ENCODE results near the gene PEBP1.
"Not testable (repeated sequence)": the region's sequence is repeated elsewhere in the genome, so short reads cannot be mapped to it uniquely, and the experiment has no call there.

The PEBP1 gene

GRCh38 chr12:118135788-118136558, at the start of gene PEBP1:
PEBP1 (plus strand) TSS chr12:118136124; CDS start chr12:118136210, 86 bp downstream.
- peak; percentile 95 for DNase-seq

- DNase-seq = no peak
These were observed 46.1 kb upstream of the PEBP1 start for GRCh38 chr12:118089782-118090181.

DNA sequence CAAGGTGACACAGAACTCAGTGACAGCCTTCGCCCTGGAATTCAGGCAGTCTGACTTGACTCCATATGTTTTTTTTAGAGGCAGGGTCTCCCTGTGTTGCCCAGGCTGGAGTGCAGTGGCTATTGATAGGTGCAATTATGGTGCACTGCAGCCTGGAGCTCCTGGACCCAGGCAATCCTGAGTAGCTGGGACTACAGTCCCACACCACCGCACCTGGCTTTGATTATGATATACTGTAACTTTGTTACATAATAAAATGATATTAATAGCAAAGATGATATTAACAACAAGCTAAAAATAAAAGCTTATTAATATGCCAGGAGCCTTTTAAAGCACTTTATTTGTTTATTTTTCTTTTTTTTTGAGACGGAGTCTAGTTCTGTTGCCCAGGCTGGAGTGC, 41.9 kb upstream of the PEBP1 start:
- no peak for DNase-seq

DNA sequence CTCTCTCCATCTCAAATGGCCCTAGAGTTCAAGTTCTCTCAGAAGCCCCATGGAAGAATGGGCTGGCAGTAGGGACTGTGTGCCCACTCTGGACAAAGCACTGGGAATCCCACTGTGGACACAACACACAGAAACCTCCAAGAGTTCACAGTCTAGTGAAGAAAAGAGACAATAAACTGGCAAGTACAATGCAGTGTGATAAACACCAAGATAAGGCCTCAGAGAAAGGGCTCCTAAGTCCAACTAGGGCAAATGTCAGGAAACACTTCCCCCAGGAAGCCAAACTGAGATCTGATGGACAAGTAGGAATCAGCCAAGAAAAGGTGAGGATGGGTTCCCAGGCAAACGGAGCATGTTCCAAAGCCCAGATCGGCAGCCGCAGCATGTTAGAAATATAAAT, 37.5 kb upstream of the PEBP1 start:
- no peak for DNase-seq

GRCh38 chr12:118098911-118099671, 36.8 kb upstream of the PEBP1 start:
- no peak for DNase-seq

- no peak for DNase-seq
These were observed 34.9 kb upstream of the PEBP1 start for GRCh38 chr12:118101051-118101450.

GRCh38 chr12:118102070-118102469, 33.9 kb upstream of the PEBP1 start:
- DNase-seq = no peak

DNA sequence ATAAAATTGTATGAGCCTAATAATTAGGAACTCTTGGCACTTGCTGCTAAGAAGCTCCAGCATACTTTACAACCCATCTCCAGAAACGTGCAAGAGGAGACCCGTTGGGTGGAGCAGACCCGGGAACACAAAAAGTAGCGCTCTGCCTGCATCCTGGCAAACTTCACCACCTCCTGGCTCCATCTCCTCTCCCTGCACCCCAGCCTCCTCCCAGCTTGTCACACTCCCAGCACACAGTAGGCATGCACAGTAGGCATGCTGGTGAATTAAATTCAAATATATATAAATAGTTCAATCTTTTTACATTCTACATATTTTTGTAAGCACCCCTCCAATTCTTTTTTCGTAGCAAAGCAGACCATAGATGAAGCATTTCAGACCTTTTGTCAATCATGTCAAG, 33.3 kb upstream of the PEBP1 start:
- no peak for DNase-seq

DNA sequence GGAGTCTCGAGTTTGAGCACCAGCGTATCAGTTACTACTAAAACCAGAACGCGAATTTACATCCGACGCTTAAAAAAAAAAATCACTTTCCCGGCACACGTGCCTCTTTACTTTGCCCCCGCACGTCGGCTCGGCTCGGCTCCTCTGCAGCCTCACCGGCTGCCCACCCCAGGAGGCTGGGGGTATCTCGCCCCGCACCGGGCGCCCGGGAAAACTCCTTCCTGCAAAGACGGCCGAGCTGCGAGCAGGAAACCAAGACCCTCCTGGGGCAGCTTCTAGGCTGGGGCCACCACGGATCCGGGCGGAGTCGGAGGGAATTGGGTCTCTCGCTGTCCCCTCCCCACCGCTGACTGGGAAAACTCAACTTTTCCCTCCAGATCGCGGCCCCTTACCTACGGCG, 32.7 kb upstream of the PEBP1 start:
- peak; percentile 7 for DNase-seq

DNA sequence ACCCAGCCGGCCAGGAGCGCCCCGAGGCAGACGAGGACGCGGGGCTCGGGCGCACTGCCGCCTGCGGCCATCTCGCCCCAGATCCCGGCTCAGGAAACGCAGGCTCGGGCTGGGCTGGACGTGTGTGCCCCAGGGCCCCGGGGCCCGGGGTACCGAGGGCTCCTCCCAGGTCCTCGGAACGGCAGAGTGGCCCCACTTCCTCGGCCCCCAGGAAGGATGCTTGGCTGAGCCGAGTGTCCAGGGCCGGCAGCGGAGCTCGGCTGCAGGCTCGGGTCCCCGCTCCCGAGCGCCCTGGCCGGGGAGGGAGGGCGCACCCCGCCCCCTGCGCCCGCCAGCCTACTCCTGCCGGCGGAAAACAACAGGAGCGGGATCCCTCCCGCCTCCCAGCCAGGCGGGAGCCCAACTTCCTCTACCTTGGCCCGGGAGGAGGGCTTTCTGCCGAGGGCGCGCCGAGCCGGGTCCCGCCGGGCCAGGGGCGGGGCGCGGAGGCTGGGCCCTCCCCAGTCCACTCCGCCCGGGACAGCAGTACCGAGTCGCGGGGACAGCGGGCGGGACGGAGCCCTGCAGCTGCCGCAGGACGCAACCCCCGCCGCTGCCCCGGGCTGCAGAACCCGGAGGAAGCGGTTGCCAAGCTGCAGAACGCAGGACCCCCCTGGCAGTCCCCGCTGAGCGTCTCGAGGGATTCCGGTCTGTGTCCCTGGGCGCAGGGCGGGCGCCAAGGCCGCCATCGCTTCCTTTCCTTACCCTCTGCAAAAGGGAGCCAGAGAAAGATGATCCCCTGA, 32.1 kb upstream of the PEBP1 start, which contains the start of gene VSIG10:
VSIG10 (minus strand) TSS at position 411 of the 782 bp plus-strand sequence; CDS start at position 71, 340 bp downstream.
- DNase-seq = peak; percentile 16

DNA sequence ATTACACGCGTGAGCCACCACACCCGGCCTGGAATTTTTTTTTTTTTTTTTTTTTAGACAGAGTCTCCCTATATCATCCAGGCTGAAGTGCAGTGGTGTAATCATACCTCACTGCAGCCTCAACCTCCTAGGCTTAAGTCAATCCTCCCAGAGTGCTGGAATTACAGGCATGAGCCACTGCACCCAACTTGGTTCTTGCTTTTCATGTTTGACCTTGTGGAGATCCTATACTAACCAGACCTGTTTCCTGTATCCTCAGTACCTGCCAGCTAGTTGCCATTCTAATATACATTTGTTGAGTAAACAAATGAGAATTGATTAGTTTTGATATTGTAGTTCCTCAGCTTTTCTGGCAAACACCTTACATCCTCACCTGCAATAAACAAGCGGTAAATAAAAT, 28.9 kb upstream of the PEBP1 start:
- DNase-seq = no peak

DNA sequence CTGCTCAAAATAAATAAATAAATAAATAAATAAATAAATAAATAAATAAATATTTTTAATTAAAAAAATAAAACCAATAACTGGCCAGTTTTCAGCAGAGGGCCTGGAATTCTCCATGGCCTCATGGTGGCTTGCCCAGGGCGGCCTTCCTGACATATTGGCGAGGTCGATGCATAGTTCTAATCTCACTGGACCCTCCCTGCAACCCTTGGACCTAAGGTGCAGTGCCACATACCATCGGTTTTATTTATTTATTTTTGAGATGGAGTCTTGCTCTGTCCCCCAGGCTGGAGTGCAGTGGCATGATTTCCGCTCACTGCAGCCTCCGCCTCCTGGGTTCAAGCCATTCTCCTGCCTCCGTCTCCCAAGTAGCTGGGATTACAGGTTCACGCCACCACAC, 28.2 kb upstream of the PEBP1 start:
- DNase-seq = no peak

DNA sequence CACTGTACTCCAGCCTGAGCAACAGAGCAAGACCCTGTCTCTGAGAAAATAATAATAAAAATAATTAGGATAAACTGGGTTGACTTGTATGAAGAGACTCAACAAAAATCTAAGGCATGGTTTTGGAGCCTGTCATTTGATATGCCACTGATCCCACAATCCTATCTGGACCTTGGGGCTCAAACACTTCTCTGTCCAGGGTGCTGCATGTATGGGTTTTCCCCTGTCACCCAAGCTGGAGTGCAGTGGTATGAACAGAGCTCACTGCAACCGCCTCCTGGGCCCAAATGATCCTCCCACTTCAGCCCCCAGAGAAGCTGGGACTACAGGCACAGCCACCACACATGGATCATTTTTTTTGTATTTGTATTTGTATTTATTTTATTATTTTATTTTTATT, 26.8 kb upstream of the PEBP1 start:
- no peak for DNase-seq

GRCh38 chr12:118119449-118119879, 16.5 kb upstream of the PEBP1 start:
- DNase-seq = no peak

- peak; percentile 62 for DNase-seq
These were observed 15.2 kb upstream of the PEBP1 start for GRCh38 chr12:118120579-118121363.

GRCh38 chr12:118122264-118122663, 13.7 kb upstream of the PEBP1 start:
- no peak for DNase-seq

GRCh38 chr12:118124333-118124874, 11.5 kb upstream of the PEBP1 start:
- DNase-seq = no peak

DNA sequence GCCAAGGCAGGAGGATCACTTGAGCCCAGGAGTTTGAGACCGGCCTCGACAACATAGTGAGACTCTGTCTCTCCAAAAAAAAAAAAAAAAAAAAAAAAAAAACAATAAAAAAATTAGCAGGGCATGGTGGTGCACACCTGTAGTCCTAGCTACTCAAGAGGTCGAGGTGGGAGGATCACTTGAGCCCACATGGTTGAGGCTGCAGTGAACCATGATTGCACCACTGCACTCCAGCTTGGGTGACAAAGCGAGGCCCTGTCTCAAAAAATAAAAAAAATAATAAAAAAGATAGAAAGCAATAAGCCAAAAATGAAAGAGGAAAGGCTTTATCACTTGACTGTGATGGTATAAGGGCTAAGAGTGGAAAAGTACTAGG, 10.2 kb upstream of the PEBP1 start:
- no peak for DNase-seq

DNA sequence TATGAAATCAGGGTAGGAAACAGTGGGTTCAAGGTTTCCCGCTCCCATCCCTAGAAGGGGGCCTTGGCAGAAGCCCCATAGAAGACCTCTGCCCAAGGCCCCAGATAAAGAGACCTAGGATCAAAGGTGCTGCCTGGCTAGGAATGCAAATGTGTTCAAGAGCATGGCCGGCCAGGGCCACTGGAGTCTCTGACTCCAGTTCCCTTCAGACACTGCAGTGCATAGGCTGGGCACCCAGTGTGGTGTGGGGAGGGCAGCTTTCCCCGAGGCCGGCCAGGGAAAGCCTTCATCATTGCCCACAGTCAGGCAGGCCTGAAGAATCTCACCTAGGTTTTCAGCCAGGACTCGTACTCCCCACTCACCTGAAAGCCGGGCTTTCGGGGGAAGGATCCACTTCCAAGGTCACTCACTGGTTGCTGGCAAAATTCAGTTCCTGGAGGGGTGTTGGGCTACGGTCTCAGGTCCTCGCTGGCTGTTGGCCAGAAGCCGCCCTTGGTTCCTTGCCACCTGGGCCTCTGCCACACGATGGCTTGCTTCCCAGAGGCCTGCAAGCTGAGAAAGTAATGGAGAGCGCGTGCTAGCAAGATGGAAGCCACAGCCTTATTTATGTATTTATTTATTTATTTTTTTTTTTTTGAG, 9.7 kb upstream of the PEBP1 start:
- DNase-seq = no peak

DNA sequence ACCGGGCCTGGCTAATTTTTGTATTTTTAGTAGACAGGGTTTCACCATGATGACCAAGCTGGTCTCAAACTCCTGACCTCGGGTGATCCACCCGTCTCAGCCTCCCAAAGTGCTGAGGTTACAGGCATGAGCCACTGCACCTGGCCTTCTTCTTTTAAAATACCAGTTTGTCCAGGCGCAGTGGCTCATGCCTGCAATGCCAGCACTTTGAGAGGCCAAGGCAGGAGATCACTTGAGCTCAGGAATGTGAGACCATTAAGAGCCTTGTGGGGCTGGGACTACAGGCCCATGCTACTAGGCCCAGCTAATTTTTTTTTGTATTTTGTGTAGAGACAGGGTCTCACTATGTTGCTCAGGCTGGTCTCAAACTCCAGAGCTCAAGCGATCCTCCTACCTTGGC, 8.1 kb upstream of the PEBP1 start:
- DNase-seq = no peak

GRCh38 chr12:118129436-118129835, 6.5 kb upstream of the PEBP1 start:
- DNase-seq = not testable (repeated sequence)

GRCh38 chr12:118136559-118137003, 657 bp downstream of the PEBP1 start:
- peak; percentile 43 for DNase-seq

Data from stimulated activated CD4-positive, alpha-beta T cell treated with anti-CD3 and anti-CD28 coated beads, Interleukin-4, amount 100 ng/mL, for 1 hour (primary cell).